ENCODE results near the gene ADGRE1.

GRCh38 chr19:6873708-6874431, 13.5 kb upstream of the ADGRE1 start:
- TF ChIP-seq CTCF (optimal IDR thresholded peaks at IDR 0.05 in 1 of 3, IDR thresholded peaks at IDR 0.05 in 1 of 3, conservative IDR thresholded peaks at IDR 0.05 in 1 of 3; ENCODE audit: extremely low read depth in 1 of 3, insufficient read depth in 2 of 3, low read length in 3 of 3): no peak
- no peak for TF ChIP-seq EZH2 (IDR thresholded peaks at IDR 0.05; ENCODE audit: low read length)

All from keratinocyte (primary cell).